CD4-positive, alpha-beta T cell treated with Interferon alpha-2 for 1 hour (primary cell): Measurements from ENCODE around the gene LAMTOR4.
"Not testable (repeated sequence)": the region's sequence is repeated elsewhere in the genome, so short reads cannot be mapped to it uniquely, and the experiment has no call there.

Source experiments
- DNase-seq, 2 donors: peaks; one replicate each; pipeline ENCODE4 v3.0.0-alpha.2; 2020 to 2022

LAMTOR4 gene

DNA sequence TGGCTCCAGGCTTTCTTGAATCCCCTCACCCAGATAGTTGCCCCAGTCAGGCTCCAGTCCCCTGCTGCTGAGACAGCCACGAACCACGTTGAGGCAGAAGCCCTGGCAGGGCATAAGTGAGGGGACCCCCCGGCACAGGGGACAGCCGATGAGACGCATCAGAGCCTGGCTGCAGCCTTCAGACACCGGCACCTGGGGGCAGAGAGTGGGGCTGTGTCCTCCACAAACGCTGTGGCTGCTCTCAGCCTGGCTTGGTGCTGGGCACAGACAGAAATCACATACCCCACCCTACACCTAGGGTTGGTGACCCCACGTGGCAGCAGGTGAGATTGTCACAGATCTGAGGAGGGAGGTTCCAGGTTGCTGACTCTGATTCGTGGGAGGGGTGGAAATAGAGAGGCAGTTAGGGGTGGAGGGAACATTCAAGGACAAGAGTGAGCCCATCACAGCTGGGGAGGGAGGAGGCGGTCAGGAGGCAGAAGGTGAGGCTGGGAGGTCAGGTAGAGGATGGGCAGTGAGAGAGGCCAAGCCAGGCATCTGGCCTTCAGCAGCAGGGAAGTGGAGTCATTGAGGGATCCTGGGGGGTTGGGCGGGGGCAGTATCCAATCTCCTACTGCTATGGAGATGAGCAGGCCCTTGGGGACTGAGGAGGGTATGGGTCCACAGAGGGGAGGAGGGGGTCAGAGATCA, 25.2 kb downstream of the LAMTOR4 start:
- DNase-seq, result no peak

DNA sequence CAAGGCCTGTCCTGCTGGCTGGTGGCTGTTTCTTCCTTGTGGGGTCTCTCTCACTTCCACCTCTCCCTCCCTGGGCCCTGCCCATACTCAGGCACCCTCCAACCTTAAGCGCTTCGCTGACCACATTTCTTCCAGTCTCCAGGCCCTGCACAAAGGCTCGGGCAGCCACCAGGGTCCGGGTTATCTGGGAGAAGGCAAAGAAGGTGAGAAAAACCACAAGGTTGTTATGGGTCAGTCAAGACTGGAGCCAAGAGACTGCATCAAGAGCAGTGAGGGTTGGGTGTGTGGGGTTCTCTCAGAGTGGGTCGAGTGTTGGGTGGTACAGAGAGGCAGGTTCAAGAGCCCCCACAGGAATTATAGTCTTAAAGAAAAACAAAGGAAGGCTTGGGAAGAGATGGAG, 25.9 kb downstream of the LAMTOR4 start:
- DNase-seq, result no peak

DNA sequence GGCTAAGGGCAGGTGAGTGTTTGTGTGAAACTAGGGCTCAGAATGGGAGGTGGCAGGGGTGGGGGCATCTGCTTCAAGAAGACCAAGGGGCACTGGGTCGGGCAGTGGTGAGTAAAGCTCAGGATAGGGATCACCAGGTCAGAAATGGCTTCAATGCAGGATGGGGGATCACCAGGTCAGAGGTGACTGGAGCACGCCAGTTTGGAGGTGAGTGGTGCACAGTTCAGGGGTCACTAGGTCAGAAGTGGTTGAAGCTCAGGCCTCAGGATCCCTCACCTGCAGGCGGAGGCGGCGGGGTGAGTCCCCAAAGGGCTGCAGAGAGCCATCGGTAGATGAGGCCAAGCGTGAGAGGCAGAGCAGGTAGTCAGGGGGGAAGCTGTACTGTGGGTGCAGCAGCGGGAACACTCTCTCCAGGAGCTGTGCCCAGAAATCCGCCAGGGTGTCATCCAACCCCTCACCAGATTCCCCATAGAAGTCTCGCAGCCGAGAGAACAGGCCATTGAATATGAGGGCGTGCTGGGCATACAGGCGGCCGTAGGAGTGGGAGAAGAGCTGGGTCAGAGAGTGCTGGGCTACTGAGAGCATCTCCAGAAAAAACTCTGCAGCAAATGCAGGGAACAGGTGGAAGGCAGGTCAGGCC, 26.7 kb downstream of the LAMTOR4 start:
- no peak for DNase-seq

DNA sequence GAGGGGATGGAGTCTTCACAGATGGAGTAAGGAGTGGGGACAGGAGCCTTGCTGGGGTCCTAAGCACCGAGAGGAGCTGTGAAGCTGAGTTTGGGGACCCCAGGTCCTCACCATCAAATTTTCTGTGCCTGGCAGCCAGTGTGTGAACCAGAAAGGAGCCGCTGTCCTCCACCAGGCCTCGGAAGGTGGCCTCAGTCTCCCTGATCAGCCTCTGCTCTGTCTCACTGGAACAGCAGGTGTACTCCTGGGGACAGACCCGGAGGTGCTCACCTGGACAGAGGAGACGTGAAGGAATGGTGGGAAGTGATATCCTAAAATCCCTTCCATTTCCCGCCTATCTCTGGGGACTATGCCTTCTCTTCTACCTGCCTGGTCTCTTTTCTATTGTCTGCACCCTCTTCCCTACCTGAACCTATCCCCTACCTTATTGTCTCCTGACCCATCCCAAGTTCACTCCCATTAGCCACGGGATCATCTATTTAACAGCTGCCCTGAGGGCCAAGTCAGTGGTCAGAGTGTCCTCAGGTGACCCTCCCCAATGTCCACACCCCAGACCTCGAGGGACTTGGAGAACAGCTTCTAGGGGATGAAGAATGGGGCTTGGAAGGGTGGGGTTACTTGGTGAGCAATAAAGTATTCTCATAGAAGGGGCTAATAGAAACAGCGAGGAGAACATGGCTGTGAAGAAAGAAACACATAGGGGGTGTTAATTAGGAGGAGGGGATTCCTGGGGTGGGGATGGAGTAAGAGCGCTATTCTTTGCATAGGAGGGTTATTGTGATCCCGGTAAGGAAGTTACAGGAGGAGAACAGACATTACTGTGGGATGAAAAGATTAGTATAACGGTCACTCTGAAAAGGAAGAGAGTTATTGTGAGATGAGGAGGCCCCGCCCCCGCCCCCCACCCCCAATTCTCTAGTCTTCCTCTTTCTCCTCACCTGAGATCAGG, 27.7 kb downstream of the LAMTOR4 start:
- DNase-seq, result no peak

DNA sequence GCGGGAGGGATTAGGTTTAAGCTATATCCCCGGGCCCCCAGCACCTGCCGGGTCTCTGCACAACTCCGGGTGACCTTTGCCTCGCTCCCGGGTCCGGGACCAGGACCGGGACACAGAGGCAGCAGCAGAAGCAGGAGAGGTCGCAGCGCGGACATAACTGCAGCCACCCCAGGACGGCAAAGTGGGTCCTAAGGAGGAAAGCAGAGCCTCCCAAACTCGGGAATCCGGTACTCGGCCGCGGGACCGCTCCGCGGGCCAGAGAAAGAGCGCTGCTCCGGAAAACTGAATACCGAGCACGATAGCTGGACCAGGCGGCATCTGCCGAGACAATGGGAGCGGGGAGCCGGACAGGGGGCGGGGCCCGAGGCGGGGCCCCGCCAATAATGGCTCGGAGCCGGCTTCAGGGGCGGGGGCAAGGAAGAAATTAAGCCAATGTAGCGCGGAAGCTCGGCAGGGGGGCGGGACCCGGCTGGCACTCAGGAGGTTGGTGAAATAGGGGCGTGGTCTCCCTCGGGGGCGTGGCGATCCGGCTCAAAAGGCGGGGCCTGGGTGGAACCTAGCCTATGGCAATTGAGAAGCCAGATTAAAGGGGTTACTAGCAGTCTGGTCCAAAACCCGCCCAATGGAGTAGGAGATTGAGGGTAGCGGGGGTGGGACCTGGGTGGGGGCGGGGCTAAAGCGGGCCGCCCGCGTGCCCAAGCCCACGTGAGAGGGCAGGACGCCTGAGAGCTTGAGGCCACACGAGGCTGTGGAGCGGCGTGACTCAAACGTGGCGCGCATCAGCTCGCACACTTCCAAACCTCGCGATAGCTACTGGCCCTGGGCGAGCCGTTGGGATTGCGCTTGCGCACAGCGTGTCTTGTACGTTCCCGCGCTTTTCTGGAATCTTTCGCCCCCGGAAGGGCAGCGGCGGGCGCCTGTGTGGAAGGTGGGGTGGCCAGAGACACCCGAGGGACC, 28.6 kb downstream of the LAMTOR4 start, which contains the start of the genes GPC2 and STAG3:
Gene GPC2, minus strand, starts transcription at position 337 of the 957 bp plus-strand sequence. Its CDS starts 182 bp downstream, at position 155.
Gene STAG3, plus strand, starts transcription at position 874 of the 957 bp plus-strand sequence. CDS start 2,639 bp downstream, outside the sequence.
- peak; percentile 98 to 99 for DNase-seq

DNA sequence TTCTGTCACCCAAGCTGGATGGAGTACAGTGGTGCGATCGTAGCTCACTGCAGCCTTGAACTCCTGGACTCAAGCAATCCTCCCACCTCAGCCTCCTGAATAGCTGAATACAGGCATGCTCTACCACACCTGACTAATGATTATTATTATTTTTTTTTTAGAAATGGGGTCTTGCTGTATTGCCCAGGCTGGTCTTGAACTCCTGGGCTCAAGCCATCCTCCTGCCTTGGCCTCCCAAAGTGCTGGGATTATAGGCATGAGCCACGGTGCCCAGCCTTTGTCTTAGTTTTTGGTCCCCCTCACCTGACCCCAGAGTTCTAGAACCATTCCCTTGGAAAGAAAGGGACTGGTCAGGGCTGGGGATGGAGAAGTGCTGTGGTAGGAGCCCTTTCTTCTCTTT, 31.4 kb downstream of the LAMTOR4 start:
- DNase-seq, result not testable (repeated sequence)

DNA sequence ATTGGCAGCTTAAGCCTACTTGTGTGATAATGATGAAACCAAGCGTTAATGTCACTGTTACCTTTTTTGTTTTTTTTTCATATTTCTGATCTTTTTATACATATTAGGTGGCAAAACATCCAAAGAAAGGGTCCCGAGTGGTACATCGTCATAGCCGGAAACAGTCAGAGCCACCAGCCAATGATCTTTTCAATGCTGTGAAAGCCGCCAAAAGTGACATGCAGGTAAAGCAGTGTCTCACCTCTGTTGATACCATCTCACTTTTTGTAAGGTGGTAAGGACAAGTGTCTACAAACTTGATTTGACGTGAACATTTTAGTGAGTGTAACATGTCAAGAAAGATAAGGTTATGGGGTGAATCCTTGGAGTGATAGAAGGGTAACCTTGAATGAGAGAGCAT, 33.9 kb downstream of the LAMTOR4 start:
- DNase-seq, result peak in 1 of 2 donors; percentile 61

DNA sequence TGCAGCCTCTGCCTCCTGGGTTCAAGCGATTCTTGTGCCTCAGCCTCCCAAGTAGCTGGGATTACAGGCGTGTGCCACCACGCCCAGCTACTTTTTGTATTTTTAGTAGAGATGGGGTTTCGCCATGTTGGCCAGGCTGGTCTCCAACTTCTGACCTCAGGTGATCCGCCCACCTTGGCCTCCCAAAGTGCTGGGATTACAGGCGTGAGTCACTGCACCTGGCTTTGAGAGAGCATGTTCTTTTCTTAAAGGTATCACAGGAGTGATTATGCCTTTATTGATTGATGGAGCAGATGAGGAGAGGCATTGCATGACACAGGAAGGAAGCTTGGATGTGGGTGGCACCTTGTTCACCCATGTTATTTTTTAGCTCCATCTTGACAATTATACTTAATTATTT, 34.4 kb downstream of the LAMTOR4 start:
- not testable (repeated sequence) for DNase-seq

DNA sequence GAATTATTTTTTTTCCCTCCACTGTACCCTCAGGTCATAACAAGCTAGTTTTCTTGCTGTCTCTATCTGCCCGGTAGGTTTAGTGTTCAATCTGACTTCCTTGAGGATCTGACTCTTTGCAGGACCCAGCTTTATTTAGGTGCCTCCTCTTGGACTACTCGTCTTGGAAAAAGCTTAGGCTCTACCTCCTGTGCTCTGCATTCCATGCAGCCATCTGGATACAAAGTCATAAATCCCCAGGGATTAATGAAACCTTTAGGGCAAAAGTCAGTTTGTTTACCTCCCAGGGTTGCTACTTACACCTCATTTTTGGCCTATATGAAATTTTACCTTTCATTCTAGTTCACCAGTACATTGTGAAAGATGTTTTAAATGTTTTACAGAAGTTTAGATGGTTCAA, 37.0 kb downstream of the LAMTOR4 start:
- DNase-seq, result no peak

DNA sequence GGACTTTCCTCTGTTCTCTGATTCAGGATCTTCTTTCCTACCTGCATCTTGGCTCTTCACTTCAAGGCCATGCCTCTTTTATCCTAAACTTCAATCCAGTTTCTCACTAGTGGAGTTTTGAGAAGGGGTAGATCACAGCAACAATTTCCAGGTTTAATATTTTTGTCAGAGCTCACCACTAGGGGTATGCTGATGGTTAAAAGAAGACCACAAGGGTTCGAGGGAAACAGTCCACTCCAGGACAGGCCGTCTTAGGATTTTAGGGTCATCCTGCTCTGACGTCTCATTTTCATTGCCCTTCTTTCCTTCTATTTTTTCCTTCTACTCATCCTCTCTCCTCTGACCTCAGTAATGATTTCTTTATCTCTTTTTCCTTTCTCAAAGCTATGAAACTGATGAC, 40.3 kb downstream of the LAMTOR4 start:
- DNase-seq, result no peak

DNA sequence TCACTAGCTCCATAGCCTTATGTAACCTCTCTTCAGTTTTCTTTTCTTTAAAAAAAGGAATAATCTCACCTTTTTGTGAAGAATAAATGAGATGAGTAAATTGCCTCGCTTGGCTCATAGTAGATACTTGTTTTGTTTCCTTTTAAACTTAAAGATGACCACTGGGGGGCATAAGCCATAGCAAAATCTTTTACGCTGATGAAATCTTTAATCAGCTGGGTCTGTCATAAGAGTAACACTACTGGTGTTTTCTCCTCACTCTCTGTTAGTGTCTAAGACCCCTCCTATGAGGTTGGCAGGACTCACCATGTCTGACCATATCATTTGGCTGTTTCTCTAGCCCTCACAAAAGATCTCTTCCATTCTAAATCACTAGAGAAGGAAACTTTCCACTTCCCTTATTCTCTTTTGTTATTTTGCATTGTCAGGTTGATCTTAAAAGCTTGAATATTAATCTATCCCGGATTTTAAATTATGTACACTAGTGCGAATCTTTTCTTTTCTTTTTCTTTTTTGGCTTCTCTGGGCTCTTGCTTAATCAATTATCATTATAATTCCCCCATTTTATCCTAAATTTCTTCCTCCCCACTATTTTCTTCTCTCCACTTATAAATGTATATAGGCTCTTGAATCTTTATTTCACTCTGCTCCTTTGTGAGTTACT, 41.5 kb downstream of the LAMTOR4 start:
- DNase-seq, result peak in 1 of 2 donors; percentile 77

DNA sequence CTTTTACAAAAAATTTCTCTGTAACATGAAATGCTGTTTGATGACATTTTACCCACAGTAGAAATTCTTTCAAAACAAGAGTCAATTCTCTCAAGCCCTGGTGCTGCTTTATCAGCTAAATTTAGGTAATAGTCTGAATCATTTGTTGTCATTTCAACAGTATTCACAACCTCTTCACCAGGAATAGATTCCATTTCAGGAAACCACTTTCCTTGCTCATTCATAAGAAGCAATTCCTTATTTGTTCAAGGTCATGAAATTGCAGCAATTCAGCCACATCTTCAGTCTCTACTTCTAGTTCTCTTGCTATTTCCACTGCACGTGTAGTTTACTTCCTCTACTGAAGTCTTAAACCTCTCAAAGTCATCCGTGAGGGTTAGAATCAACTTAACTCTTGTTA, 43.1 kb downstream of the LAMTOR4 start:
- DNase-seq, result no peak

DNA sequence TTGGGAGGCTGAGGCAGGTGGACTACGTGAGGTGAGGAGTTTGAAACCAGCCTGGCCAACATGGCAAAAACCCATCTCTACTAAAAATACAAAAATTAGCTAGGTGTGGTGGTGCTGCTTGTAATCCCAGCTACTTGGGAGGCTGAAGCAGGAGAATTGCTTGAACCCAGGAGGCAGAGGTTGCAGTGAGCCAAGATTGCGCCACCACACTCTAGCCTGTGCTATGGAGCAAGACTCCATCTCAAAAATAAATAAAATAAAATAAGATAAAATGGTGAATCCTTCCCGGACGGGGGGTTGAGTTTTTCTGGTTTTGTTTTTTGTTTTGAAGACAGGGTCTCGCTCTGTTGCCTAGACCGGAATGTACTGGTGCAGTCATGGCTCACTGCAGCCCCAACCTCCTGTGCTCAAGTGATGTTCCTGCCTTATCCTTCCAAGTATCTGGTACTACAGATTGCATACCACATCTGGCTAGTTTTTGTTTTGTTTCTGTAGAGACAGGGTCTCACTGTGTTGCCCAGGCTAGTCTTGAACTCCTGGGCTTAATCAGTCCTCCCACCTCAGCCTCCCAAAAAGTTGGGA, 43.7 kb downstream of the LAMTOR4 start:
- peak in 1 of 2 donors; percentile 41 for DNase-seq

DNA sequence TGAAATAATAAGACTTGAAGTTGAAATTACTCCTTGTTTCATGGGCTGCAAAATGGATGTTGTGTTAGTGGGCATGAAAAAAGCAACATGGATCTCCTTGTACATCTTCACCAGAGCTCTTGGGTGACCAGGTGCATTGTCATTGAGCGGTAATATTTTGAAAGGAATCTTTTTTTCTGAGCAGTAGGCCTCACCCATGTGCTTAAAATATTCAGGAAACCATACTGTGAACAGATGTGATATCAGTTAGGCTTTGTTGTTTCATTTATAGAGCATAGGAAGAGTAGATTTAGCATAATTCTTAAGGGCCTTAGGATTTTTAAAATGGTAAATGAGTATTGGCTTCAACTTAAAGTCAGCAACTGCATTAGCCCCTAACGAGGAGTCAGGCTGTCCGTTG, 44.3 kb downstream of the LAMTOR4 start:
- DNase-seq, result no peak

DNA sequence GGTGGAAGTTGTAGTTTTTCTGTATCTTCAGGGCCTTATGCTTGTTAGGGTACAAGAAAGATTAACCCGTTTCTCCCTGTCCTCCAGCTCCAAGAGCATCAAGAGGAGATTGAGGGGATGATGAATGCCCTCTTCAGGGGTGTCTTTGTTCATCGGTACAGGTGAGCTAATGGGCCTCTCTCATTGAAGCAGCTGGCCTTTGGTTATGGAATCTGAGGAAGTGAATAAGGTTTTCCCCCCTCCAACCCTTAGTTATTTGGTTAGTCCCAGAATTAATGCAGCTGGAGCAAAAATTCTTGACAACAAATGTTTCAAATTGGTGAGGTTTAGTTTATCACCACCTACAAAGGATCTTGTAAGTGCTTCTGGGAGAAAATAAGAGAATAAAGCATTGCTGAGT, 46.5 kb downstream of the LAMTOR4 start:
- no peak for DNase-seq

DNA sequence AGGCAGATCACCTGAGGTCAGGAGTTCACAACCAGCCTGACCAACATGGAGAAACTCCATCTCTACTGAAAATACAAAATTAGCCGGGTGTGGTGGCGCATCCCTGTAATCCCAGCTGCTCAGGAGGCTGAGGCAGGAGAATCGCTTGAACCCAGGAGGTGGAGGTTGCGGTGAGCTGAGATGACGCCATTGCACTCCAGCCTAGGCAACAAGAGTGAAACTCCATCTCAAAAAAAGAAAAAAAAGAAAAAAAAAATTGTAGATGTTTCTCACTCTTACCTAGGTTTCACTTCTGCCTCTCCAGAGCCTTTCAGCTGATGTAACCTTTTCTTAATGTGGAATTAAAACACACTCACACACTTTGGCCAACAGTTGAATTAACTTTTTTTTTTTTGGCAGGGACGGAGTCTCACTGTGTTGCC, 47.2 kb downstream of the LAMTOR4 start:
- not testable (repeated sequence) for DNase-seq

DNA sequence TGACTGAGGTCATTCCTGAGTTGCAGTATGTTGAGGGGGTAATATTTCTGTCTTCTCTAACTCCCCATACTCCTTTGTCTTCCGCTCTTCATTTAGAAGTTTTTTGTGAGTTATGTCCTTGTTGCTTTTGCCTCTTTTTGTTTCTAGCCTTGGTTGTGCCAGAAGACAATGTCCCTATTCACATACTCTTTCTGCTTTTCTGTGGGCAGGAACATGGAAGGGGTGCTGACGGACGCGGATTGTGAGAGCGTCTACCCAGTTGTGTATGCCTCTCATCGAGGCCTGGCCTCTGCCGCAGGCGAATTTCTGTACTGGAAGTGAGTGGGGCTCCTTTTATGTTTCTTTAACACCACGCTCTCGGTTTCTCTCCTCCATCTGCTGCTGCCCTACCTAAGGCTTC, 49.5 kb downstream of the LAMTOR4 start:
- DNase-seq, result no peak

DNA sequence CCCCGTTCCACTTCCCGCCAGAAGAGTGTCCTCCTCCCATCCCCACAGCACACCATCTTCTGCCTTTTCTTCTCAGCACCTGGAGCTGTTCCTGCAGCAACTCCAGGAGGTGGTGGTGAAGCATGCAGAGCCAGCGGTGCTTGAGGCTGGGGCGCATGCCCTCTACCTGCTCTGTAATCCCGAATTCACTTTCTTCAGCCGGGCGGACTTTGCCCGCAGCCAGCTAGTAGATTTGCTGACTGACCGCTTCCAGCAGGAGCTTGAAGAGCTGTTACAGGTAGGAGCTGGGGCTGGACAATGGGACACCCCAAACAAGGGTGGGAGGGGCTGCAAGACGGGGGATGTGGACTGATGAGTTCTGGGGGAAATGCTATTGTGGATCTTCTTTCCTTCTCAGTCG, 52.0 kb downstream of the LAMTOR4 start:
- DNase-seq, result no peak
